ENCODE results near the gene GRM7.

The GRM7 gene

DNA sequence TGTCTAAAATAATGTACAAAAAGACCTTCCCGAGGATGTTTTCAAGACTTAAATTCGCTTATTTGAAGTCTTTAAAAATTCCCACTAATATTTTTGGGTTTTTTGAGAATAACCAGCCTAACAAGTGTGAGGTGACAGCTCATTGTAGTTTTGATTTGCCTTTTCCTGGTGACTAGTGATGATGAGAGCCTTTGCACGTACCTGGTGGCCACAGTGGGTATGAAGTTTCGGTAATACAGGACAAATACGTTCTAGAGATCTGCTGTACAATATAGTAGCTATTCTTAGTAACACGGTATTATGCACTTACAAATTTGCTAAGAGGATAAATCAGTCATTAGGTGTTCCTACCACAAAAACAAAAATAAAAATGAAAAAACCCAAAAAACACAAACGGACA is 124.9 kb downstream of the GRM7 start:
- no peaks in the 10 kb centered on the region for H3K9me3 ChIP-seq (ENCODE audit: insufficient read depth, low read depth, low read length)
- no peak overlapping the region for H4K12ac ChIP-seq (ENCODE audit: low read depth, low read length)
- H2AK5ac ChIP-seq (ENCODE audit: low read length): no peak overlapping the region
- no peak overlapping the region for H3K4me3 ChIP-seq (ENCODE audit: low read depth, low read length)
- H3K4me1 ChIP-seq (ENCODE audit: control insufficient read depth in 1 of 2, insufficient read depth in 2 of 2, low read length in 2 of 2): no peaks in the 10 kb centered on the region
- no peak overlapping the region for H3K4ac ChIP-seq (ENCODE audit: low read depth, low read length)
- no peak overlapping the region for H3K14ac ChIP-seq (ENCODE audit: low read length)
- H3K23ac ChIP-seq (ENCODE audit: low read length): no peak overlapping the region
- H3K4me2 ChIP-seq (ENCODE audit: low read length): no peak overlapping the region
- no peaks in the 10 kb centered on the region for H3K79me1 ChIP-seq (ENCODE audit: low read length)
- H2AFZ ChIP-seq (ENCODE audit: insufficient read depth, low read length, poor library complexity): no peak overlapping the region
- H2BK12ac ChIP-seq (ENCODE audit: low read length): no peak overlapping the region
- no peak for DNase-seq
- H3K79me2 ChIP-seq (ENCODE audit: control insufficient read depth, insufficient read depth, low read length, poor library complexity): no peaks in the 10 kb centered on the region
- H3K27me3 ChIP-seq (ENCODE audit: insufficient read depth, low read length): no peaks in the 10 kb centered on the region
- H2BK120ac ChIP-seq (ENCODE audit: insufficient read depth, low read length, poor library complexity): no peak overlapping the region
- no peak overlapping the region for H4K91ac ChIP-seq (ENCODE audit: low read depth, low read length)
- no peak overlapping the region for H4K8ac ChIP-seq (ENCODE audit: low read depth, low read length)
- no peak overlapping the region for H3K18ac ChIP-seq (ENCODE audit: low read length)
- no peak overlapping the region for H3K27ac ChIP-seq (ENCODE audit: low read depth, low read length)
- no peak overlapping the region for H3K9ac ChIP-seq (ENCODE audit: low read length)
- no peak overlapping the region for H2BK5ac ChIP-seq (ENCODE audit: low read depth, low read length, poor library complexity)
- no CpG with 5 or more reads among the region's 7 CpGs for WGBS (ENCODE audit: extremely low coverage, insufficient coverage, insufficient read length)
- no peaks in the 10 kb centered on the region for H3K36me3 ChIP-seq (ENCODE audit: control insufficient read depth in 1 of 2, insufficient read depth in 2 of 2, low read length in 2 of 2)

DNA sequence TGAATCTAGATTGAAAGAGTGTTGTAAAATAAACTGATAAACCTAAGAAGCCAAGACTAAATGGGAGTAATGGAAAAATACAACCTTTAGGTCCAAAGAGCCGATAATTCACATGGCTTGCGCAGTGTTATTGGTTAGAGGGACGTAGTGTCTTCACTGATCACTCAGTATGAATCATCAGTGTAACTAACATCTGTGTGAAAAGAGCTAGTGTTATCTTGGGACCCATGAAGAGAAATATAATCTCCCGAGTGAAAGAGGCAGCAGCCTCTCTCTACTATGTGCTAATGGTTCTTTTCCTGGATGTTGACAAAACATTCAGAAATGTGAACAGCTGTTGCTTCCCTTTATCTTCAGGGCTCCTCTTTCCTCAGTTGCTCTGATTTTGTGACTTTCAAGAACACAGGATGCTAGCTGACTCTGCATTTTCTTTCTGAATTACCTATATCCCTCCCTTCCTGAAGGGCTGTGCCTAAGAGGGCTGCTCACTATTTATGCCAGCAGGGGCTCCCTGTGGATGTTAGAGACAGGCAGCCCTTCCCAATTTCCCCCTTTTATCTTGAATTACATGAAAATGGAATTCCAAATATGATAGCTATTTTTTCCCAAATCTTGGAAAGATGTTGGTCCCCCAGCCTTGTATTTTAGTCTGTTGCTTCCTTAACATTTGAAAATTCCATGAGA is 128.8 kb downstream of the GRM7 start:
- no CpG with 5 or more reads among the region's 4 CpGs for WGBS (ENCODE audit: extremely low coverage, insufficient coverage, insufficient read length)
- no peak overlapping the region for H4K8ac ChIP-seq (ENCODE audit: low read depth, low read length)

DNA sequence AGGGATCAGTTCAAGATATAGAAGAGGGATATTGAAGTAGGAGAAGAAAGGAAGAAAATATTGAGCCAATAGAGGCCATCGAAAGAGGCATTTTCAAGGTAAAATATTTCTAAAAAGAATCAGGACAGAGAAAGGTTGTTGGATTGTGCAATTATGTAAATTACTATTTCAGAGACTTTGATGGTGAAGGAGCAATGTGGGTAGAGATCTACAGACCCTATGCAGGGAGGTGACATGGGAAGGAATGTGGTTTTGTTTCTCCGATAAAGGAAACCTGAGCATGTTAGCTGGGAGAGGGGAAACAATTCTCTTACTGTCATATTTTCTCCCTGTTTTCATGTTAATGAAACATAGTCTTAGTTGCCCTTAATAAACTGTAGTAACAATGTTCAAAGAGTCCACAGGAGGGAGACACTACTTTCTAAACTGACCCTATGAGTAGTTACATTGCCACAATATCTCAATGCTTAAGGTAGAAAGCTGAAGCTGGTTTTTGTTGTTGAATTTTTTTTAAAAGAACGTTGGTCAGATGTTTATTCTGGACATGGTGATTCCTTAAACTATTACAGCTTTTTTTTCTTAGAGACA is 133.3 kb downstream of the GRM7 start:
- peak in 1 of 2 donors; percentile 33 for DNase-seq

More for the DNA sequence above, 128.8 kb downstream of the GRM7 start:
- H4K12ac ChIP-seq (ENCODE audit: low read depth, low read length): no peak overlapping the region
- no peak overlapping the region for H4K91ac ChIP-seq (ENCODE audit: low read depth, low read length)
- no peak for DNase-seq
- H2AFZ ChIP-seq (ENCODE audit: insufficient read depth, low read length, poor library complexity): no peak overlapping the region
- no peak overlapping the region for H3K23ac ChIP-seq (ENCODE audit: low read length)
- no peaks in the 10 kb centered on the region for H3K36me3 ChIP-seq (ENCODE audit: control insufficient read depth in 1 of 2, insufficient read depth in 2 of 2, low read length in 2 of 2)
- no peak overlapping the region for H2BK120ac ChIP-seq (ENCODE audit: insufficient read depth, low read length, poor library complexity)
- no peak overlapping the region for H2BK12ac ChIP-seq (ENCODE audit: low read length)
- H3K27me3 ChIP-seq (ENCODE audit: insufficient read depth, low read length): no peaks in the 10 kb centered on the region
- no peak overlapping the region for H3K4ac ChIP-seq (ENCODE audit: low read depth, low read length)
- no peak overlapping the region for H3K18ac ChIP-seq (ENCODE audit: low read length)
- H3K14ac ChIP-seq (ENCODE audit: low read length): no peak overlapping the region
- H3K9me3 ChIP-seq (ENCODE audit: insufficient read depth, low read depth, low read length): no peaks in the 10 kb centered on the region
- no peaks in the 10 kb centered on the region for H3K79me1 ChIP-seq (ENCODE audit: low read length)
- no peaks in the 10 kb centered on the region for H3K4me1 ChIP-seq (ENCODE audit: control insufficient read depth in 1 of 2, insufficient read depth in 2 of 2, low read length in 2 of 2)
- no peaks in the 10 kb centered on the region for H3K79me2 ChIP-seq (ENCODE audit: control insufficient read depth, insufficient read depth, low read length, poor library complexity)
- H3K27ac ChIP-seq (ENCODE audit: low read depth, low read length): no peak overlapping the region
- H2BK5ac ChIP-seq (ENCODE audit: low read depth, low read length, poor library complexity): no peak overlapping the region
- no peak overlapping the region for H3K9ac ChIP-seq (ENCODE audit: low read length)
- no peak overlapping the region for H2AK5ac ChIP-seq (ENCODE audit: low read length)
- no peak overlapping the region for H3K4me2 ChIP-seq (ENCODE audit: low read length)
- no peak overlapping the region for H3K4me3 ChIP-seq (ENCODE audit: low read depth, low read length)

DNA sequence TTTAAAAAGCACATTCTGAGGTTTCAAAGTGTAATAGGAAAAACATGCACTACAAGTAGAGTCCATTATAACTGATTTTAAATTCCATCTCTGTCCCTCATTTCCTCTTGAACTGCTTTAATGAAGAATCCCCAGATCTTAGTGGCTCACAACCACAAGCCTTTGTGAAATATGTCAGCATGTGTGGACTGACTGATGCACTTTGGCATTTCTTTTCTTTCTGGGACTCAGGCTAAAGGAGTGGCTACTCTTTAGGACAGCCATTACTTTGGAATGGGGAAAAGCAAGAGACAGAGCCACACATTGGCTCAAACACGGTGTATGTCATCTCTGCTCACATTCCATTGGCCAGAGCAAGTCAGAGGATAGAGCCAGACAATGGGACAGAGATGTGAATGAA is 139.6 kb downstream of the GRM7 start:
- no peaks in the 10 kb centered on the region for H3K27me3 ChIP-seq (ENCODE audit: insufficient read depth, low read length)
- no peak overlapping the region for H2BK120ac ChIP-seq (ENCODE audit: insufficient read depth, low read length, poor library complexity)
- H3K4me1 ChIP-seq (ENCODE audit: control insufficient read depth in 1 of 2, insufficient read depth in 2 of 2, low read length in 2 of 2): no peaks in the 10 kb centered on the region
- WGBS (ENCODE audit: extremely low coverage, insufficient coverage, insufficient read length): no CpG with 5 or more reads among the region's 1 CpG
- no peak overlapping the region for H3K27ac ChIP-seq (ENCODE audit: low read depth, low read length)
- peaks cover 2% of the 10 kb centered on the region for H3K9me3 ChIP-seq (ENCODE audit: insufficient read depth, low read depth, low read length)
- no peak for DNase-seq
- H3K4me3 ChIP-seq (ENCODE audit: low read depth, low read length): no peak overlapping the region
- H3K23ac ChIP-seq (ENCODE audit: low read length): no peak overlapping the region
- no peak overlapping the region for H3K4me2 ChIP-seq (ENCODE audit: low read length)
- no peak overlapping the region for H2BK12ac ChIP-seq (ENCODE audit: low read length)
- no peak overlapping the region for H4K8ac ChIP-seq (ENCODE audit: low read depth, low read length)
- H3K9ac ChIP-seq (ENCODE audit: low read length): no peak overlapping the region
- no peak overlapping the region for H2AFZ ChIP-seq (ENCODE audit: insufficient read depth, low read length, poor library complexity)
- no peaks in the 10 kb centered on the region for H3K36me3 ChIP-seq (ENCODE audit: control insufficient read depth in 1 of 2, insufficient read depth in 2 of 2, low read length in 2 of 2)
- H3K4ac ChIP-seq (ENCODE audit: low read depth, low read length): no peak overlapping the region
- no peak overlapping the region for H3K14ac ChIP-seq (ENCODE audit: low read length)
- no peak overlapping the region for H2AK5ac ChIP-seq (ENCODE audit: low read length)
- no peaks in the 10 kb centered on the region for H3K79me2 ChIP-seq (ENCODE audit: control insufficient read depth, insufficient read depth, low read length, poor library complexity)
- no peak overlapping the region for H4K12ac ChIP-seq (ENCODE audit: low read depth, low read length)
- H2BK5ac ChIP-seq (ENCODE audit: low read depth, low read length, poor library complexity): no peak overlapping the region
- no peak overlapping the region for H4K91ac ChIP-seq (ENCODE audit: low read depth, low read length)
- H3K79me1 ChIP-seq (ENCODE audit: low read length): no peaks in the 10 kb centered on the region
- H3K18ac ChIP-seq (ENCODE audit: low read length): no peak overlapping the region

More for the DNA sequence above, 133.3 kb downstream of the GRM7 start:
- no peak overlapping the region for H3K14ac ChIP-seq (ENCODE audit: low read length)
- H3K79me2 ChIP-seq (ENCODE audit: control insufficient read depth, insufficient read depth, low read length, poor library complexity): no peaks in the 10 kb centered on the region
- H3K9me3 ChIP-seq (ENCODE audit: insufficient read depth, low read depth, low read length): no peaks in the 10 kb centered on the region
- H2BK12ac ChIP-seq (ENCODE audit: low read length): no peak overlapping the region
- H3K9ac ChIP-seq (ENCODE audit: low read length): no peak overlapping the region
- H3K27me3 ChIP-seq (ENCODE audit: insufficient read depth, low read length): no peaks in the 10 kb centered on the region
- no peak overlapping the region for H3K18ac ChIP-seq (ENCODE audit: low read length)
- no peak overlapping the region for H3K4me2 ChIP-seq (ENCODE audit: low read length)
- H3K36me3 ChIP-seq (ENCODE audit: control insufficient read depth in 1 of 2, insufficient read depth in 2 of 2, low read length in 2 of 2): no peaks in the 10 kb centered on the region
- WGBS (ENCODE audit: extremely low coverage, insufficient coverage, insufficient read length): no CpG with 5 or more reads among the region's 3 CpGs
- H2BK120ac ChIP-seq (ENCODE audit: insufficient read depth, low read length, poor library complexity): no peak overlapping the region
- no peak overlapping the region for H3K23ac ChIP-seq (ENCODE audit: low read length)
- H2AK5ac ChIP-seq (ENCODE audit: low read length): no peak overlapping the region
- no peaks in the 10 kb centered on the region for H3K4me1 ChIP-seq (ENCODE audit: control insufficient read depth in 1 of 2, insufficient read depth in 2 of 2, low read length in 2 of 2)
- H4K8ac ChIP-seq (ENCODE audit: low read depth, low read length): no peak overlapping the region
- no peak overlapping the region for H4K12ac ChIP-seq (ENCODE audit: low read depth, low read length)
- H3K4ac ChIP-seq (ENCODE audit: low read depth, low read length): no peak overlapping the region
- H4K91ac ChIP-seq (ENCODE audit: low read depth, low read length): no peak overlapping the region
- H3K4me3 ChIP-seq (ENCODE audit: low read depth, low read length): no peak overlapping the region
- H2BK5ac ChIP-seq (ENCODE audit: low read depth, low read length, poor library complexity): no peak overlapping the region
- H2AFZ ChIP-seq (ENCODE audit: insufficient read depth, low read length, poor library complexity): no peak overlapping the region
- H3K79me1 ChIP-seq (ENCODE audit: low read length): no peaks in the 10 kb centered on the region
- H3K27ac ChIP-seq (ENCODE audit: low read depth, low read length): no peak overlapping the region
